Testis (tissue), 3 donors: ENCODE results near the gene AOX1. TPM values are rescaled to one million over a fixed set of nuclear protein-coding genes. Genes with fewer than 3 reads are reported as not detected.
A peak's percentile ranks its signal among the peaks of the same experiment; 100 is the strongest.

Experiments used
- DNase-seq: peaks from one replicate; pipeline ENCODE4 v3.0.0-alpha.2; 2019
- H3K27ac ChIP-seq, 2 donors: fragments of 200-600 bp; sonication (generic); one replicate each; pipeline ENCODE4 v1.5.1; 2019
- H3K27me3 ChIP-seq: fragments of 200-600 bp; sonication (generic); one replicate; pipeline ENCODE4 v1.5.1; 2019
- H3K36me3 ChIP-seq: fragments of 200-600 bp; sonication (generic); one replicate; pipeline ENCODE4 v1.5.1; 2017; ENCODE audit warnings: low read depth; ENCODE audit errors: missing control alignments
- H3K4me1 ChIP-seq: fragments of 200-600 bp; sonication (generic); one replicate; pipeline ENCODE4 v1.5.1; 2019
- H3K4me3 ChIP-seq, 2 donors: fragments of 200-600 bp; sonication (generic); one replicate each; pipeline ENCODE4 v1.5.1; 2017 to 2019
- H3K9me3 ChIP-seq: fragments of 200-600 bp; sonication (generic); one replicate; pipeline ENCODE4 v1.5.1; 2017
- POLR2A ChIP-seq: fragments of 450-650 bp; IDR thresholded peaks from one replicate; pipeline ENCODE4 v1.6.1; 2017; ENCODE audit warnings: antibody characterized with exemption, mild to moderate bottlenecking, moderate library complexity
- WGBS, 2 donors: methylation state at CpG; one replicate each; pipeline ENCODE4 v1.1.5; 2018; 5-methylcytosine and 5-hydroxymethylcytosine counted together
- intact Hi-C: fragments of 100-400 bp; cut with DNase I; formaldehyde crosslinking; loops from one replicate; pipeline ENCODE4 v1.15.1; 2023; ENCODE audit warnings: low total_unique reads
- polyA plus RNA-seq: library from polyadenylated mRNA; stranded (reverse); fragments of 350-450 nt; fragmentation: Illumina TruSeq; extraction: RNeasy Lipid Tissue Mini Kit (QIAGEN cat#74804); gene quantifications from one replicate; pipeline ENCODE4 v1.2.3, GENCODE V29; 2014; ENCODE audit warnings: low read depth, low replicate concordance; ENCODE audit not compliant: insufficient read depth
- total RNA-seq, 2 donors: library from RNA; depleted of rRNA; stranded (reverse); fragments of >200 nt; gene quantifications; one replicate each; pipeline ENCODE4 v1.2.3, GENCODE V29; 2016
- TF ChIP-seq, protein P1 (sequence below), 3 experiments: fragments of 450-650 bp in 2 of 3; fragments of 200-600 bp in 1 of 3; sonication (generic) in 1 of 3; IDR thresholded peaks; one replicate each; pipeline ENCODE4 v1.5.1; 2016 to 2019; ENCODE audit warnings: antibody characterized with exemption in 3 of 3, mild to moderate bottlenecking in 2 of 3, moderate library complexity in 1 of 3

Gene AOX1
- total and polyA plus RNA-seq, 3 donors from 2014 or later = 28.7 to 34.1 (median 29.4) TPM

GRCh38 chr2:200677171-200677570, 91.4 kb downstream of the AOX1 start:
- intact Hi-C loops = no loop called here

DNA sequence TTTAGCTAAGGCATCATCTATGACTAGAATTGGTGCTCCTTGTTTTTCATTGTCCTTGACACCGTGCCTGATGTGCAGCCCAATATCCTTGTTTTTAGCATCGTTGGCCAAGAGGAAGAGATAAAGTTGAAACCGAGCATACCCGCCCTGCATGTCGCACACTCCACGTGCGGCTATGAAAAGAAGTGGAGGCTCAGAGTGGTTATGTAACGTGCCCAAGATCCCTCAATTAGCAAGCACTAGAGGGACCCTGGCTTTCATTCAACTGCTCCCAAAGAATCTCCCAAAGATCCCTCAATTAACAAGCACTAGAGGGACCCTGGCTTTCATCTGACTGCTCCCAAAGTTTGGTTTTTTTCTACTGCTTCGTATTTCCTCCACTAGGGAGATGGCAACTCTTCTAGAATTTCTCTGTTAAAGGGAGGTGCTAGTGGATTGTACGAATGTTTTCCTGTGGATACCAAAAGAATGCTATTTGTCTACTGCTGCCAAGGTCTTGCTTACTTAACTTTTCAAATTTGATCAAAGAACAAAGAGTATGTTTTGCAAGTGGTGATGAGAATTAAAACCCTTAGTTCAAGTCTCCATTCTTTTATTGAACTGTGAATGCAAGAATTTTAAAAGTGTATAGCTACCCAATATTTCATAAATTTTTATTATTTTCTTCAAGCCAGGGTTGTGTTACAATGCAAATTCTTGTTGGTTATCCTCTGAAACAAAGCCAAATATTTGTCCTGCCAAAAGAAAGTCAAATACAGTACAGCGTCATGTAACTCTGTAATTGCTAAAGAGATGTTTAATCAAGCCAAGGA, 92.1 kb downstream of the AOX1 start:
- H3K4me3 ChIP-seq = no peak overlapping the region
- H3K27me3 ChIP-seq = no peaks in the 10 kb centered on the region
- no peaks in the 10 kb centered on the region for H3K36me3 ChIP-seq
- peak; percentile 56 for DNase-seq
- no peak overlapping the region for H3K27ac ChIP-seq
- no peak for TF ChIP-seq POLR2A
- TF ChIP-seq, protein P1, sequence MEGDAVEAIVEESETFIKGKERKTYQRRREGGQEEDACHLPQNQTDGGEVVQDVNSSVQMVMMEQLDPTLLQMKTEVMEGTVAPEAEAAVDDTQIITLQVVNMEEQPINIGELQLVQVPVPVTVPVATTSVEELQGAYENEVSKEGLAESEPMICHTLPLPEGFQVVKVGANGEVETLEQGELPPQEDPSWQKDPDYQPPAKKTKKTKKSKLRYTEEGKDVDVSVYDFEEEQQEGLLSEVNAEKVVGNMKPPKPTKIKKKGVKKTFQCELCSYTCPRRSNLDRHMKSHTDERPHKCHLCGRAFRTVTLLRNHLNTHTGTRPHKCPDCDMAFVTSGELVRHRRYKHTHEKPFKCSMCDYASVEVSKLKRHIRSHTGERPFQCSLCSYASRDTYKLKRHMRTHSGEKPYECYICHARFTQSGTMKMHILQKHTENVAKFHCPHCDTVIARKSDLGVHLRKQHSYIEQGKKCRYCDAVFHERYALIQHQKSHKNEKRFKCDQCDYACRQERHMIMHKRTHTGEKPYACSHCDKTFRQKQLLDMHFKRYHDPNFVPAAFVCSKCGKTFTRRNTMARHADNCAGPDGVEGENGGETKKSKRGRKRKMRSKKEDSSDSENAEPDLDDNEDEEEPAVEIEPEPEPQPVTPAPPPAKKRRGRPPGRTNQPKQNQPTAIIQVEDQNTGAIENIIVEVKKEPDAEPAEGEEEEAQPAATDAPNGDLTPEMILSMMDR (IDR thresholded peaks at IDR 0.05) = peak in 1 of 3 experiments; percentile 5
- intact Hi-C loops = no loop called here
- 25 to 47% methylated on average over 11 of the region's 11 CpGs for WGBS, 2 donors
- H3K9me3 ChIP-seq = no peaks in the 10 kb centered on the region
- H3K4me1 ChIP-seq = peaks cover 3% of the 10 kb centered on the region

More at GRCh38 chr2:200677171-200677570, 91.4 kb downstream of the AOX1 start:
- 73 to 80% methylated on average over 2 of the region's 2 CpGs for WGBS, 2 donors
- no peak for TF ChIP-seq POLR2A
- TF ChIP-seq, protein P1 (IDR thresholded peaks at IDR 0.05) = no peak
- Histone ChIP-seq H3K27ac (peak overlapping the region in 1 of 2 donors; percentile 1), H3K4me3 (no peak overlapping the region), H3K36me3 (no peaks in the 10 kb centered on the region), H3K27me3 (no peaks in the 10 kb centered on the region), H3K9me3 (no peaks in the 10 kb centered on the region), H3K4me1 (peaks cover 3% of the 10 kb centered on the region)
- no peak for DNase-seq

- Histone ChIP-seq H3K27ac (peak overlapping the region in 1 of 2 donors; percentile 51), H3K9me3 (no peaks in the 10 kb centered on the region), H3K4me1 (peaks cover 3% of the 10 kb centered on the region), H3K36me3 (no peaks in the 10 kb centered on the region), H3K27me3 (no peaks in the 10 kb centered on the region), H3K4me3 (no peak overlapping the region)
- no peak for TF ChIP-seq POLR2A
- TF ChIP-seq, protein P1 (IDR thresholded peaks at IDR 0.05) = no peak
- no peak for DNase-seq
- intact Hi-C loops = no loop called here
- 92 to 94% methylated on average over 5 of the region's 5 CpGs for WGBS, 2 donors
Measured at GRCh38 chr2:200679127-200679526, 93.3 kb downstream of the AOX1 start.

GRCh38 chr2:200679535-200679934, 93.7 kb downstream of the AOX1 start:
- Histone ChIP-seq H3K27me3 (no peaks in the 10 kb centered on the region), H3K4me1 (peaks cover 3% of the 10 kb centered on the region), H3K4me3 (no peak overlapping the region), H3K9me3 (no peaks in the 10 kb centered on the region), H3K36me3 (no peaks in the 10 kb centered on the region), H3K27ac (peak overlapping the region in 1 of 2 donors; percentile 51)
- intact Hi-C loops = no loop called here
- WGBS, 2 donors = 93% methylated on average over 5 of the region's 5 CpGs
- no peak for TF ChIP-seq POLR2A
- TF ChIP-seq, protein P1 (IDR thresholded peaks at IDR 0.05) = no peak
- no peak for DNase-seq
